Effector memory CD4-positive, alpha-beta T cell (primary cell): ENCODE measurements around the gene PATJ.
"Not testable (repeated sequence)": the region's sequence is repeated elsewhere in the genome, so short reads cannot be mapped to it uniquely, and the experiment has no call there.

ENCODE experiments used
- DNase-seq, 3 donors: peaks; one replicate each; pipeline ENCODE4 v3.0.0-alpha.2; 2020
- H3K27ac ChIP-seq: 2 replicates; pipeline ENCODE4 v1.7.0; 2013; ENCODE audit warnings: mild to moderate bottlenecking, low read length, moderate library complexity; ENCODE audit not compliant: insufficient read depth, poor library complexity, severe bottlenecking
- H3K27me3 ChIP-seq: replicated peaks from 2 replicates; pipeline ENCODE4 v1.7.0; 2013; ENCODE audit warnings: mild to moderate bottlenecking, low read length; ENCODE audit not compliant: insufficient read depth, control insufficient read depth, poor library complexity, severe bottlenecking
- H3K36me3 ChIP-seq: 2 replicates; pipeline ENCODE4 v1.7.0; 2013; ENCODE audit warnings: mild to moderate bottlenecking, low read length, moderate library complexity; ENCODE audit not compliant: control insufficient read depth, insufficient read depth
- H3K4me1 ChIP-seq: 2 replicates; pipeline ENCODE4 v1.7.0; 2013; ENCODE audit warnings: low read length, mild to moderate bottlenecking; ENCODE audit not compliant: control insufficient read depth, insufficient read depth, poor library complexity, severe bottlenecking
- H3K4me3 ChIP-seq: 2 replicates; pipeline ENCODE4 v1.7.0; 2013; ENCODE audit warnings: low read length, low read depth, mild to moderate bottlenecking; ENCODE audit not compliant: insufficient read depth, poor library complexity, severe bottlenecking
- H3K9me3 ChIP-seq: 2 replicates; pipeline ENCODE4 v1.7.0; 2013; ENCODE audit warnings: mild to moderate bottlenecking, low read length, moderate library complexity; ENCODE audit not compliant: control insufficient read depth

PATJ gene

GRCh38 chr1:61812916-61813315, 70.6 kb downstream of the PATJ start:
- Histone ChIP-seq H3K27ac (no peak overlapping the region), H3K4me1 (no peaks in the 10 kb centered on the region), H3K36me3 (peaks cover 2% of the 10 kb centered on the region), H3K27me3 (no peaks in the 10 kb centered on the region), H3K9me3 (no peaks in the 10 kb centered on the region), H3K4me3 (no peak overlapping the region)
- no peak for DNase-seq

DNA sequence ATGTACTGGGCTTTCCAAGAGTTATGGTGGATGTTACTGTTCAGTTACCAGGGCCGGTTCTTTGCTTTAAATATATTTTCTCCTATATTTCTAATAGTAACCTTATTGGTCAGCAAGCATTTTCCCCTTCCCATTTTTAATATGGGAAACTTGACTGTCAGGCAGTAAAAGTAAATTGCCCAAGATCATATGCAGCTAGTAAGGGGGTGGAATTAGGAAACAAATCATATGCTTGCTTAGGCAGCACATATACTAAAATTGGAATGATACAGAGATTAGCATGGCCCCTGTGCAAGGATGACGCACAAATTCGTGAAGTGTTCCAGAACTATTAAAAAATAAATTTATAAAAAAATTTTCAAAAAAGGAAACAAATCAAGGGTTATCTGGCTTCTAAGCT, 73.9 kb downstream of the PATJ start:
- no peaks in the 10 kb centered on the region for H3K9me3 ChIP-seq
- no peaks in the 10 kb centered on the region for H3K27me3 ChIP-seq
- no peaks in the 10 kb centered on the region for H3K4me1 ChIP-seq
- no peak overlapping the region for H3K4me3 ChIP-seq
- DNase-seq = no peak
- peaks cover 3% of the 10 kb centered on the region for H3K36me3 ChIP-seq
- no peak overlapping the region for H3K27ac ChIP-seq

- Histone ChIP-seq H3K27me3 (no peaks in the 10 kb centered on the region), H3K4me3 (no peak overlapping the region), H3K36me3 (peaks cover 22% of the 10 kb centered on the region), H3K9me3 (no peaks in the 10 kb centered on the region), H3K27ac (no peak overlapping the region), H3K4me1 (no peaks in the 10 kb centered on the region)
- DNase-seq = no peak
These were observed 76.7 kb downstream of the PATJ start for GRCh38 chr1:61818992-61819391.

DNA sequence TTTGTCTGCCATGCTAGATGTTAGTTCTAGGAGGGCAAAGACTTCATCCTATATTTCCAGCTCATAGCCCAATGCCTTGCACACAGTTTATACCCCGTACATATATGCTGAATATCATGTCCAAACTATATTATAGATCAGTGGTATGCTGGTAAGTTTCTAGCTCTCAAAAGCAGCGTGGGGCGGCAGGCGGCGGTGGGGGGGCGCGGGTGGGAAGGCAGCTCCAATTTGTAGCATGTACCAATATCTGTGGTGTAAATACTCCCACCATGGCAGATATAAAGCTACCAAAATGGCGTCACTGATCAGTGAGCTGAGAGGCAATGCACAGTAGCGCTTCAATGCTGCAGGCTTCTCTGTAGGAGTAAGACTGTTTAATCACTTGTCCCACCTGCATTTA, 77.1 kb downstream of the PATJ start:
- Histone ChIP-seq H3K27me3 (no peaks in the 10 kb centered on the region), H3K27ac (no peak overlapping the region), H3K36me3 (peaks cover 23% of the 10 kb centered on the region), H3K4me1 (no peaks in the 10 kb centered on the region), H3K9me3 (no peaks in the 10 kb centered on the region), H3K4me3 (no peak overlapping the region)
- DNase-seq = no peak

- H3K36me3 ChIP-seq = peaks cover 41% of the 10 kb centered on the region
- H3K27ac ChIP-seq = no peak overlapping the region
- H3K4me3 ChIP-seq = no peak overlapping the region
- no peaks in the 10 kb centered on the region for H3K9me3 ChIP-seq
- no peaks in the 10 kb centered on the region for H3K27me3 ChIP-seq
- DNase-seq = no peak
- H3K4me1 ChIP-seq = no peaks in the 10 kb centered on the region
These were observed 83.1 kb downstream of the PATJ start for GRCh38 chr1:61825393-61825792.

GRCh38 chr1:61828805-61829204, 86.5 kb downstream of the PATJ start:
- peaks cover 23% of the 10 kb centered on the region for H3K36me3 ChIP-seq
- DNase-seq = no peak
- no peaks in the 10 kb centered on the region for H3K9me3 ChIP-seq
- H3K27me3 ChIP-seq = no peaks in the 10 kb centered on the region
- H3K4me1 ChIP-seq = no peaks in the 10 kb centered on the region
- no peak overlapping the region for H3K27ac ChIP-seq
- no peak overlapping the region for H3K4me3 ChIP-seq

DNA sequence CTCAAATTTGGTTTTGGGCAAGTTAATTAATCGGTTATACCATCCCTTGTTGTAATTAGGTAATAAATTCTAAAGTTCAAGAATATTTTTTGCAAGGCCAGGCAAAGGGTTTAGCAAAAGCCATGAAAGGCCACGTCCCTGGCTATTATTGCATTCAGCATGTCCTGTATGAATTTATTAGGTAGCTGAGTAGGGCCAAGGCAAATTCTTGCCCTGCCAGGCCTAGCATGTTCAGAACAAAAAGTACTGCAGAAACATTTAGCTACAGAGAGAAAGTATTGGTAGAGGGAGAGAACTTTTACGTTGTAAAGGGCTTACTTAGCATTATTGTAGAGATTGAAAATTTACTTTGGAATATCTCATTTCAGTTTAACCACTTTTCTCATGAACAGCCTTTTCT, 94.4 kb downstream of the PATJ start:
- Histone ChIP-seq H3K36me3 (no peaks in the 10 kb centered on the region), H3K9me3 (no peaks in the 10 kb centered on the region), H3K4me1 (no peaks in the 10 kb centered on the region), H3K27ac (no peak overlapping the region), H3K4me3 (no peak overlapping the region), H3K27me3 (no peaks in the 10 kb centered on the region)
- DNase-seq = no peak

DNA sequence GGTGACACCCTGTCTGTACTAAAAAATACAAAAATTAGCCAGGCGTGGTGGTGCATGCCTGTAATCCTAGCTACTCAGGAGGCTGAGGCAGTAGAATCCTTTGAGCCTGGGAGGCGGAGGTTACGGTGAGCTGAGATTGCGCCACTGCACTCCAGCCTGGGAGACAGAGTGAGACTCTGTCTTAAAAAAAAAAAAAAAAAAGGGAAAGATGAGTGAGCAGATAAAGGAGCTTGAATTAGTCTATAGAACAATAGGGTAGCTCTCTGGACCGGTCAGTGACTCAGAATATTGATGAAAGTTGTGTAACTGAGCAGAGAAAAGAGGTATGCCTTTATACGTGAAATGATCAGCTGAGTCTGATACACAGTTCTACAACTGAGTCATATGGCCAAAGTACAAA, 95.3 kb downstream of the PATJ start:
- H3K4me3 ChIP-seq, H3K27ac ChIP-seq, DNase-seq, H3K9me3 ChIP-seq, H3K27me3 ChIP-seq, H3K4me1 ChIP-seq, H3K36me3 ChIP-seq: not testable (repeated sequence)

DNA sequence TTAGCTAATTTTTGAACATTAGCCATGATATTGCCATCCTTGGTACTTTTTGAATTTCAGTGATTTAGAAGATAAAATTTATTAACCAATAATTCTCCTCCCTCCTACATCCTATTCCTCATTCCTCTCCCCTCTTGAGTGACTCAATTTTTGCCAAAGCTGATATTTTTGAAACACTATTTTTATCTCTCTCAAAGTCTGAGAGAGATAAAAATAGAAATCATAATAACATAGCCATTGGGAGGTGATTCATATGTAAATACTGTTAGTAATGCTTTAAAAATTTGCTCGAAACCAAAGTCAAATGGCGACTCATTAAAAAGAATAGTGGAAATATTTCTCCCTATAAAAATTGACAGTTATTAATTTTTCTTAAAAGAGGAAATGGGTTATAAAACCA, 97.4 kb downstream of the PATJ start:
- Histone ChIP-seq H3K9me3 (no peaks in the 10 kb centered on the region), H3K27me3 (no peaks in the 10 kb centered on the region), H3K36me3 (no peaks in the 10 kb centered on the region), H3K4me3 (no peak overlapping the region), H3K27ac (no peak overlapping the region), H3K4me1 (no peaks in the 10 kb centered on the region)
- DNase-seq = no peak

DNA sequence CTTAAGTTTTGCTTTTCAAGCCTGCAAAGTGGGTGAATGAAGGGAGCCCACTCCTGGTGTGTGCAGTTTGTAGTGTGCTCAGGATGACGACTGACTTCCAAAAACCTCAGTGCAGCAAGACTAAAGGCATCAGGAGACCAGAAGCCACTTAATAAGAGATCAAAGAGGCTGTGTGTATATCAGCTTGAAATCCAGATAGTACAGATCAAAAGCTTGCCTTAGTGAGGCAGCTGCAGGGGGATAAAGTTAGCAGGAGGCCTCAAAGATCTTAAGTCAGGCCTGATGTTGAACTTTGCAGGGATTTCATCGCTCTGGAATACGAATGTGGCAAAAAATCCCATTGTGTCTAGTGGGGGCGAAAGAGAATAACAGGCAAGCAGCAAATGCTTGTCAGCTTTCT, 99.8 kb downstream of the PATJ start:
- Histone ChIP-seq H3K9me3 (no peaks in the 10 kb centered on the region), H3K27me3 (no peaks in the 10 kb centered on the region), H3K27ac (no peak overlapping the region), H3K4me1 (no peaks in the 10 kb centered on the region), H3K4me3 (no peak overlapping the region), H3K36me3 (no peaks in the 10 kb centered on the region)
- DNase-seq = no peak
